ENCODE results near the gene TTI1. TPM values are rescaled to one million over a fixed set of nuclear protein-coding genes. Genes with fewer than 3 reads are reported as not detected.

Gene TTI1
- total and polyA plus RNA-seq, 2 of the 13 experiments (the other 11 are each of a cell fraction or from before 2014, with no cell fraction given), result 22.9 to 39.8 TPM

DNA sequence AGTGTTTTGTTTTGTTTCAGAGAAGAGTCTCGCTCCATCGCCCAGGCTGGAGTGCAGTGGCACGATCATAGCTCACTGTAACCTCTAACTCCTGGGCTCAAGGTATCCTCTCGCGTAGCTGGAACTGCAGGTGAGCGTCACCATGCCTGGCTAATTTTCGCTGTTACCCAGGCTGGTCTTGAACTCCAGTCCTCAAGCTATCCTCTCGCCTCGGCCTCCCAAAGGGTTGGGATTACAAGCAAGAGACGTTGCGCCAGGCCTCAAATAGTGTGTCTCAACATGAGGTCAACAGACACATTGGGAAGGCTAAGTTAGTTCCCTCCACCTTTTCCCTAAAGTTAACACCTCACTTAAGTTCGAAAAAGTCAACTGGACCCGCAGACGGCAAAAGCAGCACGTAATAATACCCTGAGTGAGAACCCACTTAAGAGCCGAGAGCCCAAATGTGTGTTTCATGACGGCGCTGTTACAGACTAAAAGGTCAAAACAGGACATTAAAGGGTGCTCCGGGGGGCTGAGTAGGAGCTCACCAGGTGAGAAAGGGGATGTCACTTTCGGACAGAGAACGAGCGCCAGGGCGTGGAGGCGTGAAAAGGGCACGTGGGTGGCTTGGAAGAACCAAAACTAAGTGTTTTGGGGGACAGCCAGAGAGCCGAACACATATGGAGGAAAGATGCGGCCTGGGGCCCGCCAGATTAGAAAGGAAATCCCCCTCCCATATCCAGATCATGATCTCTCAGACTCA is 499 bp downstream of the TTI1 start (continued):
- TF ChIP-seq, protein P1, sequence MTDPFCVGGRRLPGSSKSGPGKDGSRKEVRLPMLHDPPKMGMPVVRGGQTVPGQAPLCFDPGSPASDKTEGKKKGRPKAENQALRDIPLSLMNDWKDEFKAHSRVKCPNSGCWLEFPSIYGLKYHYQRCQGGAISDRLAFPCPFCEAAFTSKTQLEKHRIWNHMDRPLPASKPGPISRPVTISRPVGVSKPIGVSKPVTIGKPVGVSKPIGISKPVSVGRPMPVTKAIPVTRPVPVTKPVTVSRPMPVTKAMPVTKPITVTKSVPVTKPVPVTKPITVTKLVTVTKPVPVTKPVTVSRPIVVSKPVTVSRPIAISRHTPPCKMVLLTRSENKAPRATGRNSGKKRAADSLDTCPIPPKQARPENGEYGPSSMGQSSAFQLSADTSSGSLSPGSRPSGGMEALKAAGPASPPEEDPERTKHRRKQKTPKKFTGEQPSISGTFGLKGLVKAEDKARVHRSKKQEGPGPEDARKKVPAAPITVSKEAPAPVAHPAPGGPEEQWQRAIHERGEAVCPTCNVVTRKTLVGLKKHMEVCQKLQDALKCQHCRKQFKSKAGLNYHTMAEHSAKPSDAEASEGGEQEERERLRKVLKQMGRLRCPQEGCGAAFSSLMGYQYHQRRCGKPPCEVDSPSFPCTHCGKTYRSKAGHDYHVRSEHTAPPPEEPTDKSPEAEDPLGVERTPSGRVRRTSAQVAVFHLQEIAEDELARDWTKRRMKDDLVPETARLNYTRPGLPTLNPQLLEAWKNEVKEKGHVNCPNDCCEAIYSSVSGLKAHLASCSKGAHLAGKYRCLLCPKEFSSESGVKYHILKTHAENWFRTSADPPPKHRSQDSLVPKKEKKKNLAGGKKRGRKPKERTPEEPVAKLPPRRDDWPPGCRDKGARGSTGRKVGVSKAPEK (CRISPR knock-in tag; IDR thresholded peaks at IDR 0.05; ENCODE audit: borderline replicate concordance), result no peak
- TF ChIP-seq CEBPG (CRISPR knock-in tag; IDR thresholded peaks at IDR 0.05) (no peak), ZNF781 (CRISPR knock-in tag; IDR thresholded peaks at IDR 0.05; ENCODE audit: borderline replicate concordance, not compliant biosample characterization) (no peak), KDM6A (CRISPR knock-in tag; IDR thresholded peaks at IDR 0.05; ENCODE audit: low read depth) (no peak; the same call in 1 of the 2 replicates), ZNF674 (CRISPR knock-in tag; IDR thresholded peaks at IDR 0.05; ENCODE audit: low read depth) (no peak), SSRP1 (CRISPR knock-in tag; IDR thresholded peaks at IDR 0.05) (peak; percentile 75; the same call in 1 of the 2 replicates), ATAD3A (CRISPR knock-in tag; IDR thresholded peaks at IDR 0.05) (no peak), JDP2 (CRISPR knock-in tag; IDR thresholded peaks at IDR 0.05; ENCODE audit: borderline replicate concordance) (peak; percentile 4; the same call in 1 of the 2 replicates), ZMYM2 (CRISPR knock-in tag; IDR thresholded peaks at IDR 0.05) (peak; percentile 73; the same call in 1 of the 2 replicates), ZNF552 (CRISPR knock-in tag; IDR thresholded peaks at IDR 0.05; ENCODE audit: borderline replicate concordance) (no peak)
- TF ChIP-seq, protein P2, sequence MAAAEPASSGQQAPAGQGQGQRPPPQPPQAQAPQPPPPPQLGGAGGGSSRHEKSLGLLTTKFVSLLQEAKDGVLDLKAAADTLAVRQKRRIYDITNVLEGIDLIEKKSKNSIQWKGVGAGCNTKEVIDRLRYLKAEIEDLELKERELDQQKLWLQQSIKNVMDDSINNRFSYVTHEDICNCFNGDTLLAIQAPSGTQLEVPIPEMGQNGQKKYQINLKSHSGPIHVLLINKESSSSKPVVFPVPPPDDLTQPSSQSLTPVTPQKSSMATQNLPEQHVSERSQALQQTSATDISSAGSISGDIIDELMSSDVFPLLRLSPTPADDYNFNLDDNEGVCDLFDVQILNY (CRISPR knock-in tag; conservative IDR thresholded peaks at IDR 0.05), result no peak
- TF ChIP-seq, protein P3, sequence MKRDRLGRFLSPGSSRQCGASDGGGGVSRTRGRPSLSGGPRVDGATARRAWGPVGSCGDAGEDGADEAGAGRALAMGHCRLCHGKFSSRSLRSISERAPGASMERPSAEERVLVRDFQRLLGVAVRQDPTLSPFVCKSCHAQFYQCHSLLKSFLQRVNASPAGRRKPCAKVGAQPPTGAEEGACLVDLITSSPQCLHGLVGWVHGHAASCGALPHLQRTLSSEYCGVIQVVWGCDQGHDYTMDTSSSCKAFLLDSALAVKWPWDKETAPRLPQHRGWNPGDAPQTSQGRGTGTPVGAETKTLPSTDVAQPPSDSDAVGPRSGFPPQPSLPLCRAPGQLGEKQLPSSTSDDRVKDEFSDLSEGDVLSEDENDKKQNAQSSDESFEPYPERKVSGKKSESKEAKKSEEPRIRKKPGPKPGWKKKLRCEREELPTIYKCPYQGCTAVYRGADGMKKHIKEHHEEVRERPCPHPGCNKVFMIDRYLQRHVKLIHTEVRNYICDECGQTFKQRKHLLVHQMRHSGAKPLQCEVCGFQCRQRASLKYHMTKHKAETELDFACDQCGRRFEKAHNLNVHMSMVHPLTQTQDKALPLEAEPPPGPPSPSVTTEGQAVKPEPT (CRISPR knock-in tag; IDR thresholded peaks at IDR 0.05; ENCODE audit: low read depth), result no peak; the same call in none of the 2 replicates
- TF ChIP-seq, protein P4, sequence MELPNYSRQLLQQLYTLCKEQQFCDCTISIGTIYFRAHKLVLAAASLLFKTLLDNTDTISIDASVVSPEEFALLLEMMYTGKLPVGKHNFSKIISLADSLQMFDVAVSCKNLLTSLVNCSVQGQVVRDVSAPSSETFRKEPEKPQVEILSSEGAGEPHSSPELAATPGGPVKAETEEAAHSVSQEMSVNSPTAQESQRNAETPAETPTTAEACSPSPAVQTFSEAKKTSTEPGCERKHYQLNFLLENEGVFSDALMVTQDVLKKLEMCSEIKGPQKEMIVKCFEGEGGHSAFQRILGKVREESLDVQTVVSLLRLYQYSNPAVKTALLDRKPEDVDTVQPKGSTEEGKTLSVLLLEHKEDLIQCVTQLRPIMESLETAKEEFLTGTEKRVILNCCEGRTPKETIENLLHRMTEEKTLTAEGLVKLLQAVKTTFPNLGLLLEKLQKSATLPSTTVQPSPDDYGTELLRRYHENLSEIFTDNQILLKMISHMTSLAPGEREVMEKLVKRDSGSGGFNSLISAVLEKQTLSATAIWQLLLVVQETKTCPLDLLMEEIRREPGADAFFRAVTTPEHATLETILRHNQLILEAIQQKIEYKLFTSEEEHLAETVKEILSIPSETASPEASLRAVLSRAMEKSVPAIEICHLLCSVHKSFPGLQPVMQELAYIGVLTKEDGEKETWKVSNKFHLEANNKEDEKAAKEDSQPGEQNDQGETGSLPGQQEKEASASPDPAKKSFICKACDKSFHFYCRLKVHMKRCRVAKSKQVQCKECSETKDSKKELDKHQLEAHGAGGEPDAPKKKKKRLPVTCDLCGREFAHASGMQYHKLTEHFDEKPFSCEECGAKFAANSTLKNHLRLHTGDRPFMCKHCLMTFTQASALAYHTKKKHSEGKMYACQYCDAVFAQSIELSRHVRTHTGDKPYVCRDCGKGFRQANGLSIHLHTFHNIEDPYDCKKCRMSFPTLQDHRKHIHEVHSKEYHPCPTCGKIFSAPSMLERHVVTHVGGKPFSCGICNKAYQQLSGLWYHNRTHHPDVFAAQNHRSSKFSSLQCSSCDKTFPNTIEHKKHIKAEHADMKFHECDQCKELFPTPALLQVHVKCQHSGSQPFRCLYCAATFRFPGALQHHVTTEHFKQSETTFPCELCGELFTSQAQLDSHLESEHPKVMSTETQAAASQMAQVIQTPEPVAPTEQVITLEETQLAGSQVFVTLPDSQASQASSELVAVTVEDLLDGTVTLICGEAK (IDR thresholded peaks at IDR 0.05), result no peak
- TF ChIP-seq, protein P4 (CRISPR knock-in tag; IDR thresholded peaks at IDR 0.05), result no peak

Data from HepG2 (cell line).